Muscle layer of colon (tissue), 2 donors: ENCODE results near the gene DAB2.

Source experiments
- H3K27ac ChIP-seq: one replicate; pipeline ENCODE4 v1.7.0; 2013; ENCODE audit warnings: low read depth, mild to moderate bottlenecking, low read length, moderate library complexity
- H3K27me3 ChIP-seq, 2 donors: one replicate each; pipeline ENCODE4 v1.7.0; 2013; ENCODE audit warnings: low read length in 2 of 2, mild to moderate bottlenecking in 2 of 2; ENCODE audit not compliant: insufficient read depth in 2 of 2, control insufficient read depth in 1 of 2
- H3K36me3 ChIP-seq: one replicate; pipeline ENCODE4 v1.7.0; 2013; ENCODE audit warnings: mild to moderate bottlenecking, low read length; ENCODE audit not compliant: insufficient read depth
- H3K4me1 ChIP-seq: one replicate; pipeline ENCODE4 v1.7.0; 2013; ENCODE audit warnings: mild to moderate bottlenecking, low read length; ENCODE audit not compliant: insufficient read depth
- H3K4me3 ChIP-seq, 2 donors: one replicate each; pipeline ENCODE4 v1.7.0; 2013; ENCODE audit warnings: low read length in 2 of 2, low read depth in 1 of 2, mild to moderate bottlenecking in 1 of 2, moderate library complexity in 1 of 2
- H3K9ac ChIP-seq: one replicate; pipeline ENCODE4 v1.7.0; 2013; ENCODE audit warnings: low read length
- H3K9me3 ChIP-seq: one replicate; pipeline ENCODE4 v1.7.0; 2013; ENCODE audit warnings: mild to moderate bottlenecking, low read length
- donor health status: abdominal sarcoma.
- donor health status: Adenocarcinoma of cecum.

Gene DAB2

DNA sequence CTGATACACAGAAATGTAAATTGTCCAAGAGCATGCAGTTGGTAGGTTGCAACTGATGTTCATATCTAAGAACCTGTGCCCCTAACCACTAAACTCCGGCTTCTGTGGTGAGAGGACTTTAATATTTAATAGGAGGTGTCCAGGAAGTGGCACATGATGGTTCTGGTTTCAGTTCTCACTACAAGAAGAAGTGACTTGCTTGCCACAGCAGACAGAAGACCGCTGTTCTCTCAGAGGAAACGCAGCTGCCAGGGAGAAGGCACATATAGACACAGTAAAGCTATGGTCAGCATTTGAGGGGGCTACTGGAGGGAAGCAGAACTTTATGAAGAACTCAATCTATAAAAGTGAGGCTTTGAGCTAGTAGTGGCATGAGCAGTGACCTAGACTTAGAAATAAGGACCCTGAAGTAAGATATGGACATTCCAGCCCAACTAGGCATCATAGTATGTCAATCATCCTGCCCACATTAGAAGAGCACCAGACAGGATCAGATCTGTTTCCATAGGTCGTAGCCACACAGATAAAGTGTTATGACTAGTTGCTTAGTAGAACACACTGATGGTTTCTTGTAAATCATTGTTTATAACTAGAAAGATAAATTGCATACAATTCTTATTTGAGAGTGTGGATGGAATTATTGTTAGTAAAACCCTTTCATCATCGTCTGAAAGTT is 36.4 kb upstream of the DAB2 start:
- Histone ChIP-seq H3K9me3 (no peaks in the 10 kb centered on the region), H3K27ac (no peak overlapping the region), H3K4me3 (no peak overlapping the region), H3K36me3 (no peaks in the 10 kb centered on the region), H3K27me3 (no peaks in the 10 kb centered on the region), H3K9ac (no peak overlapping the region), H3K4me1 (no peaks in the 10 kb centered on the region)

DNA sequence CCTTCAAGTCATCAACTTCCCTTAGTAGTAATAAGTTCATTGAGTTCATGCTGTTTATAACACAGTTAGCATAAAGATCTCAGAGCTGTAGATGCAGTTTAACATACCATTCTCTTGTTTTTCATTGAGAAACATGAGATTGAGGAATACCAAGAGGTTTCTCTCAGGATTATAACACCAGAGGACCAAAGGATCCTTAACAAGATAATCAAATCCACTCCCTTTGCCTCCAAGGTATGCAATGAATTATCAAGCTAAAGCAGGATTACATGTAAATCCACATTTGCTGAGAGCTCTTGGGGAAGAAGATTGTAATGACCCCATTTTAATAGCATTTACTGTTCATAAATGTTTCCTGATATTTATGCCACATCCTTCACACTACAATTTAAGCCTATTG is 35.1 kb upstream of the DAB2 start:
- no peak overlapping the region for H3K4me3 ChIP-seq
- H3K27me3 ChIP-seq, result no peaks in the 10 kb centered on the region
- no peaks in the 10 kb centered on the region for H3K4me1 ChIP-seq
- H3K9me3 ChIP-seq, result no peaks in the 10 kb centered on the region
- H3K36me3 ChIP-seq, result no peaks in the 10 kb centered on the region
- H3K27ac ChIP-seq, result no peak overlapping the region
- H3K9ac ChIP-seq, result no peak overlapping the region

DNA sequence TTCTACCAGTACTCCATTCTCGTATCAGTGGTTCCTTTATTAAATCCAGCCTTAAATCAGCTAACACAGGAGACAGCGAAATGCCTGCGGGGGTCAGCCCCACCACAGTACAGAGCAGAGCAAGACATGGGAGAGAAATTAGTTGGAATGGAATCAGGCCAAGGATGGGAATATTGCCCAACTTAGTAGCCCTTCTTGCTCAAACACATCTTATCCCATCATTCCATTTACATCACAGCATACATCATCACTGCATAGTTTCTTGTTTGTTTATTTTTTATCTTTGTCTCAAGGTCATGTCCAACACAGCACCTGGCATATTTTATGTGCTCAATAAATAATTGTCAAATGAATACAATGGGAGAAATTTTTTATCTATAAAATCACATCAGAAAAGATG is 34.3 kb upstream of the DAB2 start:
- H3K4me3 ChIP-seq, result no peak overlapping the region
- H3K27me3 ChIP-seq, result no peaks in the 10 kb centered on the region
- H3K9me3 ChIP-seq, result no peaks in the 10 kb centered on the region
- no peak overlapping the region for H3K9ac ChIP-seq
- H3K36me3 ChIP-seq, result no peaks in the 10 kb centered on the region
- H3K4me1 ChIP-seq, result no peaks in the 10 kb centered on the region
- no peak overlapping the region for H3K27ac ChIP-seq

DNA sequence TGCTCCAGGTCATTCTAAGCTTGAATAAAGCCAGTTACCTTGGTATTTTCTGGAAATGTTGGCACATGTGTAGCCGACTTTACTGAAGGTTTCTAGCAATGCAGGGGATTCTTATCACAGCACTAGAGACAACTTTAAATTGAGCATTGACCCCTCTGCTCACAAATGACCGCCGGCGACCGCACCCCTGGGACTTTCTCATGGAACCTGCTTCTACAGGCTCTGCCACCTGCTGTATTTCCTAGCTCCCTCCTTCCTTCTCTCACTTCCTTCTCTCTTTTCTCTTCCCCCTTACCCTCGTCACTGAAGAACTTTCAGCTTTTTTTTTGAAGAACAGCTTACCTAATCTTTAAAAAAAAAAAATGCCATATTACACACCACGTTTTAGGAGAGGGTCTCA is 30.9 kb upstream of the DAB2 start:
- no peaks in the 10 kb centered on the region for H3K36me3 ChIP-seq
- H3K4me1 ChIP-seq, result no peaks in the 10 kb centered on the region

DNA sequence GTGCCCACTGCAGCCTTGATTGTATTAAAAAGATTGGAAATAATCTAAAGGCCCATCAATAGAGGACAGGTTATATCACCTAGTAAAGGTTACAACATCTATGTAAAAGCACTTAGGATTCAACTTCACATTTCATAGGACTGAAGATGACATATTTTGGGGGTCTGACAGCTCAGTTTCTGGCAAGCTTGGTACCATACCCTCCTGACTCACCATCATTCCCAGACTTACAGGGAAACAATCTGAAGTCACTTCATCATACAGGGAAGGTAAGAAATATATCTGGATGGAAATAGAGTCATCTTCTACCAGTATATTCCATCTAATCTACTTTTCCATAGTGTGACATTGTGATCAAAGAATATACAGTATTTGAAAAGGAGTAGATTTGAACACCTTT is 28.8 kb upstream of the DAB2 start:
- no peak overlapping the region for H3K4me3 ChIP-seq
- H3K36me3 ChIP-seq, result no peaks in the 10 kb centered on the region
- H3K9ac ChIP-seq, result no peak overlapping the region
- H3K27me3 ChIP-seq, result no peaks in the 10 kb centered on the region
- H3K4me1 ChIP-seq, result no peaks in the 10 kb centered on the region
- H3K27ac ChIP-seq, result no peak overlapping the region
- no peaks in the 10 kb centered on the region for H3K9me3 ChIP-seq

More for the DNA sequence above, 30.9 kb upstream of the DAB2 start:
- Histone ChIP-seq H3K27ac (no peak overlapping the region), H3K27me3 (no peaks in the 10 kb centered on the region), H3K4me3 (no peak overlapping the region), H3K9me3 (no peaks in the 10 kb centered on the region), H3K9ac (no peak overlapping the region)

DNA sequence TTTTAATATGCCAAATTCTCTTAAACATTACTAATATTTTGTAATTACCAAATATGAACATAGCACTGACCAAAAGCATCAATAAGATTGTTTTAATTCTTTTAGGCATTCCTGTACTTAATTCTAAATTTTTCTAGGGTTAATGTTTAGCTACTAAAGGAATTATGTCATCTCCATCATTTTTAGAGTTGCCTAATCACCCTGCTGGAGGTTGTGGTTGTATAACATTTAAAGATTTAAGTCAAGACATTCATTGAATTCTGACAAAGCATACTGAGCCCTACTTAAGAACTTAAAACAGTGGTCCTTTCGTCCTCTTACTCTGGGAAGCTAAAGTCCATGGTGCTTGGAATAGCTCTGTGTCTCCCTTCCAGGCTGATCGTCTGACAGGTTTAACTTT is 28.1 kb upstream of the DAB2 start:
- H3K27ac ChIP-seq, result no peak overlapping the region
- no peaks in the 10 kb centered on the region for H3K27me3 ChIP-seq
- no peaks in the 10 kb centered on the region for H3K9me3 ChIP-seq
- H3K4me3 ChIP-seq, result no peak overlapping the region
- no peaks in the 10 kb centered on the region for H3K36me3 ChIP-seq
- H3K9ac ChIP-seq, result no peak overlapping the region
- H3K4me1 ChIP-seq, result no peaks in the 10 kb centered on the region

DNA sequence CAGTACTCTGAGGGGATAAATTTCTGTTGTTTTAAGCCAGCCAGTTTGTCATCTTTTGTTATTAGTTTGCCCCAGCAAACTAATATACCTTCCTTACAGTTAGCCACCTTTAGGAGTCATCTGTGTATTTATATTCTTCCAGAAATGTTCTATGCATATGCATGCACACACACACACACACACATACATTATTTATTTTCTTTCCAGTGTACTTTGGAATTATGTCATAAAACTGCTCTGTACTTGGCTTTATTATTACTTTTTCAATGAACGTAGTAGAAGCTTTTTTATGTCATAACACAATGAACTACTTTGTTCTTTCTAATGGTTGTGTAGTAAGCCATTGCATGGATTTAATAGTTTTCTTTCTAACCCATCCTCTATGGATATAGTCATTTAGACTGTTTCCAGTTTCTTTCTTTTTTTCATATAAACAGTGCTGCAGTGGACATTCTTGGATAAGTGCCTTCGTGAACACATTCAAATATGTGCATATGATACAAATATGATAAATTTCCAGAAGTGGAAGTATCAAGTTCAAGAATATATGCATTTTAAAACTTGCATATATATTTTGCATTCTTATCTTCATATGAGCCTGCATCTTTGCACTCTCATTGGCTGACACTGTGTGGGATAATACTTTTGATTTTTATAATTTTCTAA is 26.6 kb upstream of the DAB2 start:
- no peaks in the 10 kb centered on the region for H3K27me3 ChIP-seq
- H3K9me3 ChIP-seq, result no peaks in the 10 kb centered on the region
- no peak overlapping the region for H3K9ac ChIP-seq
- no peaks in the 10 kb centered on the region for H3K36me3 ChIP-seq
- no peak overlapping the region for H3K27ac ChIP-seq
- no peak overlapping the region for H3K4me3 ChIP-seq
- H3K4me1 ChIP-seq, result no peaks in the 10 kb centered on the region

DNA sequence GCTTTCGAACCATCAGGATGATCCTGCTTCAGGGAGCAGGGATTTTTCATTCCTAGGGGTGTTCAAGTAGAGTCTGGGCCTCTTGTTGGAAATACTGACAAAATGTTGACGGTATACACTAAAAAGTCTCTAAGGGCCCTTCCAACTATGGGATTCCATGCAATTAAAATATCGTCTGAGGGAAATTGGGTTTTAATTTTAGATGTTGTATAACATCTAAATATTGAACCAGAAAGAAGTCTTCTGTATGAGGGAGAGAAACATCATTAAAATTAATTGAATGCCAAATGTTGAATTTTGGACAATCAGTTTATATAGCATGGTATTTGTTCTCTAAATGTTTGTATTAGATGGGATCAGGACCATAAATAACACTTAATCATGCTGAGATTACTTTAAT is 25.7 kb upstream of the DAB2 start:
- Histone ChIP-seq H3K9me3 (no peaks in the 10 kb centered on the region), H3K36me3 (no peaks in the 10 kb centered on the region), H3K4me1 (no peaks in the 10 kb centered on the region), H3K27me3 (no peaks in the 10 kb centered on the region), H3K4me3 (no peak overlapping the region), H3K9ac (no peak overlapping the region), H3K27ac (no peak overlapping the region)

DNA sequence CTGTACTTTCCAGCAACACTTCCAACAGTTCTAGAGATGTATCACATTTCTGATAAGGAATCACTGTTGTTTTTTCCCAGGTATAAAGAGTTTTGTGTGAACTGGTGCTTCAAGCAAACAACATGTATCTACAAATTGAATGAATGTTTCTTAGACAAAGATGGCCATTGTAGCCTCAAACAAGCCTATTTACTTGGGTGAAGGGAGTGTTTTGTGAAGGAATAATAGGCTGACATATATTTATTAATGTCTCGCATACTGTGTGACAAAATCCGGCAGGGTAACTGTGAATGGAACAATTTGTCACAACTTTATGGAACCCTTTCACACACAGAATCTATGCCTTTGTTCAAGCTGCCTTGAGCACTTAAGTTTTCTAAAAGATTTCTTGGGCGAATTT is 24.8 kb upstream of the DAB2 start:
- H3K4me3 ChIP-seq, result no peak overlapping the region
- no peaks in the 10 kb centered on the region for H3K4me1 ChIP-seq
- no peaks in the 10 kb centered on the region for H3K27me3 ChIP-seq
- no peak overlapping the region for H3K27ac ChIP-seq
- no peaks in the 10 kb centered on the region for H3K36me3 ChIP-seq
- no peaks in the 10 kb centered on the region for H3K9me3 ChIP-seq
- H3K9ac ChIP-seq, result no peak overlapping the region

DNA sequence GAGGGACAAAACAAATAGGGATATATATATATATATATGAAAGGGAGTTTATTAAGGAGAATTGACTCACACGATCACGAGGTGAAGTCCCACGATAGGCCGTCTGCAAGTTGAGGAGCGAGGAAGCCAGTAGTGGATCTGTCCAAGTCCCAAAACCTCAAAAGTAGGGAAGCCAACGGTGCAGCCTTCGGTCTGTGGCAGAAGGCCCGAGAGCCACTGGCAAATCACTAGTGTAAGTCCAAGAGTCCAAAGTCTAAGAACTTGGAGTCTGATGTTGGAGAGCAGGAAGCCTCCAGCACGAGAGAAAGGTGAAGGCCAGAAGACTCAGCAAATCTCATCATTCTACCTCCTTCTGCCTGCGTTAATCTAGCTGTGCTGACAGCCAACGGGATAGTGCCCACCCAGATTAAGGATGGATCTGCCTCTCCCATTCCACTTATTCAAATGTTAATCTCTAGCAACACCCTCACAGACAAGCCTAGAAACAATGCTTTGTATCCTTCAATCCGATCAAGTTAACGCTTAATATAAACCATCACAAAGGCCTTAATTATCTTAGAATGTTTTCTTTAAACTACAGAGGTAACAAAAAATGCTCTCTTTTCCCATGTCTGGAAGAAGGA is 23.8 kb upstream of the DAB2 start:
- Histone ChIP-seq H3K27ac (no peak overlapping the region), H3K9me3 (no peaks in the 10 kb centered on the region), H3K4me3 (no peak overlapping the region), H3K27me3 (no peaks in the 10 kb centered on the region), H3K36me3 (no peaks in the 10 kb centered on the region), H3K9ac (no peak overlapping the region), H3K4me1 (no peaks in the 10 kb centered on the region)

DNA sequence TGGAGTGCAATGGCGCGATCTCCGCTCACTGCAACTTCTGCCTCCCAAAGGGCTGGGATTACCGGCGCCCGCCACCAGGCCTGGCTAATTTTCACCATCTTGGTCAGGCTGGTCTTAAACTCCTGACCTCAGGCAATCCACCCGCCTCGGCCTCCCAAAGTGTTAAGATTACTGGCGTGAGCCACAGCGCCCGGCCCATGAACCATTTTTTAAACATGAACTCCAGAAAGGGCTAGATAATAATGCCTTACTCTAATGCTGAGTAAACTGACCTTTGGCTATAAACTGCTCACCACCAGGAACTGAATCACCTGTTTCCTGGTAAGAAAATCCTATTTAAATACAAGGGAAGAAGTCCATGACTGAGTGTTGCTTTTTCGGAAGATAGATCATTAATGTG is 23.2 kb upstream of the DAB2 start:
- Histone ChIP-seq H3K27ac (no peak overlapping the region), H3K27me3 (no peaks in the 10 kb centered on the region), H3K9ac (no peak overlapping the region), H3K4me3 (no peak overlapping the region), H3K36me3 (no peaks in the 10 kb centered on the region), H3K4me1 (no peaks in the 10 kb centered on the region), H3K9me3 (no peaks in the 10 kb centered on the region)

DNA sequence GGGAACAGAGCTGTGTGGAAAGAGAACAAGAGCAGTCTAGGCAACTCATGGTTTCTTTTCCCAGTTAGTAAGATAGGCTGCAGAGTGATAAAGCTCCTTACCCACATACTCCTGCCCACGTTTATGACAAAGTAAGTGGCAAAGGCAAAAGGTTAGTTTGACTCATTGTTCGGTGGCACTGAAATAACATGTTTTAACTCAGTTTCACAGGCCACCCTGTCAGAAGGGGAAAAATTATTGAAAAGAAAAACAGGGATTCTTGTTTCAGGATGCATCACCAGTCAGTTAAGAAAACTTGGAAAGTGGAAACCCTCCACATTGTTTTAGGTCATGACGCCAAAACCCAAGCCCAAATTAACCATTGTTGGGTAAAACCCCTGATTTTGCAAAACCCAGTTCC is 22.3 kb upstream of the DAB2 start:
- H3K4me1 ChIP-seq, result no peaks in the 10 kb centered on the region
- no peaks in the 10 kb centered on the region for H3K9me3 ChIP-seq
- H3K4me3 ChIP-seq, result no peak overlapping the region

More for the DNA sequence above, 22.3 kb upstream of the DAB2 start:
- H3K9ac ChIP-seq, result no peak overlapping the region
- H3K27ac ChIP-seq, result no peak overlapping the region
- H3K27me3 ChIP-seq, result no peaks in the 10 kb centered on the region
- H3K36me3 ChIP-seq, result no peaks in the 10 kb centered on the region
